AG04449 (cell line): ENCODE data around the gene CAPZA1.

Source experiments
- CTCF ChIA-PET: fragments of 350-600 bp; formaldehyde crosslinking; extraction: SDS; loops from one replicate; lab custom pipeline; 2021; ENCODE audit warnings: antibody characterized with exemption; lab: Yijun Ruan, JAX
- POLR2A ChIA-PET: fragments of 400-600, 350-600 bp; formaldehyde crosslinking; extraction: SDS; loops from one replicate; lab custom pipeline; 2020; ENCODE audit warnings: antibody characterized with exemption, inconsistent platforms; lab: Yijun Ruan, JAX
- DNase-seq: peaks from one replicate; pipeline ENCODE4 v3.0.0-alpha.2; 2010; ENCODE audit warnings: low read depth, low spot score
- H3K4me3 ChIP-seq: 2 replicates; pipeline ENCODE4 v1.5.1; 2011; ENCODE audit warnings: low read depth, mild to moderate bottlenecking, control low read depth, low read length
- TF ChIP-seq, protein P1 (sequence below): IDR thresholded peaks from one replicate; pipeline ENCODE4 v1.5.1; 2011; ENCODE audit warnings: mild to moderate bottlenecking, moderate library complexity, low read length, control low read depth, inconsistent platforms; ENCODE audit not compliant: insufficient read depth; ENCODE audit errors: missing control alignments

CAPZA1 gene

DNA sequence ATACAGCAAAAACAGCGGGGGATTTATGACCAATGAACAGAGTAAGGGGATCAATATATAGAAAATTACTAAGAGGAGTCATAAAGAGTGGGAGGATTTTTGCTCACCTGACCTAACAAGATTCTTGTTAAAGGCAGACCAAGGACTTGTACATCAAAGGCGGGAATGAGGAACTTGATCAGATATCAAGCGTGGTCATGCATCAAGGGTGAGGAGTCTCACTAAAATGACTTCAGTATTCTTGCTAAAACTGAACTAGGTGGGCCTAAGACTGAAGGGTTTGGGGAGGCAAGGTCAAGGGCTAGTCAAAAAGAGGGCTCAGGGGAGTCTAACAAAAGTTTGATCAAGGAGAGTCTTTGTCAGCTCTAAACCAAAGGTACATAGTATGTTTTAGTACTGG, 56.9 kb downstream of the CAPZA1 start:
- DNase-seq, result no peak
- ChIA-PET POLR2A (interaction anchor here (2.7 kb wide), 1 partner anchor 23 kb away, joined by 15 read pairs; no protein-coding TSS in a partner anchor), CTCF (interaction anchor here (0.7 to 2.5 kb wide), 4 partner anchors 9 to 39 kb away, joined by 3 to 10 read pairs (median 4); partner anchors contain the start of gene PPM1J)
- TF ChIP-seq, protein P1, sequence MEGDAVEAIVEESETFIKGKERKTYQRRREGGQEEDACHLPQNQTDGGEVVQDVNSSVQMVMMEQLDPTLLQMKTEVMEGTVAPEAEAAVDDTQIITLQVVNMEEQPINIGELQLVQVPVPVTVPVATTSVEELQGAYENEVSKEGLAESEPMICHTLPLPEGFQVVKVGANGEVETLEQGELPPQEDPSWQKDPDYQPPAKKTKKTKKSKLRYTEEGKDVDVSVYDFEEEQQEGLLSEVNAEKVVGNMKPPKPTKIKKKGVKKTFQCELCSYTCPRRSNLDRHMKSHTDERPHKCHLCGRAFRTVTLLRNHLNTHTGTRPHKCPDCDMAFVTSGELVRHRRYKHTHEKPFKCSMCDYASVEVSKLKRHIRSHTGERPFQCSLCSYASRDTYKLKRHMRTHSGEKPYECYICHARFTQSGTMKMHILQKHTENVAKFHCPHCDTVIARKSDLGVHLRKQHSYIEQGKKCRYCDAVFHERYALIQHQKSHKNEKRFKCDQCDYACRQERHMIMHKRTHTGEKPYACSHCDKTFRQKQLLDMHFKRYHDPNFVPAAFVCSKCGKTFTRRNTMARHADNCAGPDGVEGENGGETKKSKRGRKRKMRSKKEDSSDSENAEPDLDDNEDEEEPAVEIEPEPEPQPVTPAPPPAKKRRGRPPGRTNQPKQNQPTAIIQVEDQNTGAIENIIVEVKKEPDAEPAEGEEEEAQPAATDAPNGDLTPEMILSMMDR, result no peak
- H3K4me3 ChIP-seq, result no peak overlapping the region

DNA sequence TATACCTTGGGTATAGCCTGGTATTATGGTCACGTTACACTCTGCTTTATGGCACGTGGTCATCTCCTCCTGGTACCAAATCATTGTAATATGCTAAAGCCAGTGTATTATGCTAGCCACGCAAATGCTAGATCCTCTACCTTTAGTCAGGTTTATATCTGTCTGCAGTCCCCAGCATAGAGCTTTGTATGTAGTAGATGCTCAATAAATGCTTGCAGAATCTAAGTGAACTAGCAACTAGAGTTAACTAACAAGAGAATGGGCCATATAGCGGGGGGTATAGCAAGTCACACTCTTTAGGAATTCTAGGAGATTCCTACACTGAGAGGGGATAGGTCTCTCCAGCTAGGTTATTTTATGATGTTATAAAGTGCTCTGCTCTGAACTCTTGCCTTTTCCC, 57.9 kb downstream of the CAPZA1 start:
- H3K4me3 ChIP-seq, result no peak overlapping the region
- ChIA-PET POLR2A (interaction anchor here (0.6 kb wide), 1 partner anchor 23 kb away, joined by 3 read pairs; no protein-coding TSS in a partner anchor), CTCF (no interaction called here)
- no peak for DNase-seq
- TF ChIP-seq, protein P1, result no peak

DNA sequence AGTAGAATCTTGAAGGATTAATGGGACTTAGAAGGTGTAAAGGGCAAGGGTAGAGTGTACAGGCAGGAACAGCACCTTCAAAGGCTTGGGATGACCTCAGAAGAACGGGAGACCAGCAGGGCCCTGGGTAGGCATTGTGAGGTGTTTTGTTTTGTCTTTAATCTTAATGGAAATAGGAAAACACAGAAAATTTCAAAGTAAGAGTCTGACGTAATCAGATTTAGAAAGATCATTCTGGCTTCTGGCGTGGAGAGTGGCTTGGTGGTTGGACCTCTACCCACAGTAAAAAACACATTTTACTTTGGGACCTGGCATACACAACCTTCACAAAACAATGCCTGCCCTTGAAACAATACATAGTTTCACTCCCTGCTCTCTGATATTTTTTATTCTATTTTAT, 59.0 kb downstream of the CAPZA1 start:
- H3K4me3 ChIP-seq, result no peak overlapping the region
- POLR2A ChIA-PET, result no interaction called here
- DNase-seq, result no peak
- TF ChIP-seq, protein P1, result no peak
- CTCF ChIA-PET, result no interaction called here

DNA sequence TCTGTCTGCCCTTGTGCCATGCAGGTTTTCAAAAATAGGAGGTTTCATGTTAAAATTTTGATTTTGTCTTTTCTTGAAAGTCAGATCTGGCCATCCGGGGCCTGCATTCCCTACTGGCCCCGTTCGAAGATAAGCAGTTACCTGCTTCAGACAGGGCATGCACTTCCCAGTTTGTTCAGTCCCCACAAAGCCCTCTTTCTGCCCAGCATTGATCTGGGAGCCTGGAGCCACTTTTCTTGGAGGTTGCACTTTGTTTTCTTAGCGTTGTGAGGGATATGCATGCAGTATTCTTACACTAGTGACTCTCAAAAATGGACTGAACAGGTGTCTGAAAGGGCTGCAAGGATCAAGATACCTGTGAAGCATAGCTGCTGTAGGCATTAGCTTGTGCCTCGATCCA, 66.3 kb downstream of the CAPZA1 start:
- TF ChIP-seq, protein P1, result no peak
- ChIA-PET CTCF (interaction anchor here (1.2 to 1.3 kb wide), 2 partner anchors 10 to 22 kb away, joined by 4 read pairs; no protein-coding TSS in a partner anchor), POLR2A (interaction anchor here (1.6 kb wide), 1 partner anchor 11 kb away, joined by 3 read pairs; the partner anchor contains the start of gene MOV10)
- no peak overlapping the region for H3K4me3 ChIP-seq
- no peak for DNase-seq

DNA sequence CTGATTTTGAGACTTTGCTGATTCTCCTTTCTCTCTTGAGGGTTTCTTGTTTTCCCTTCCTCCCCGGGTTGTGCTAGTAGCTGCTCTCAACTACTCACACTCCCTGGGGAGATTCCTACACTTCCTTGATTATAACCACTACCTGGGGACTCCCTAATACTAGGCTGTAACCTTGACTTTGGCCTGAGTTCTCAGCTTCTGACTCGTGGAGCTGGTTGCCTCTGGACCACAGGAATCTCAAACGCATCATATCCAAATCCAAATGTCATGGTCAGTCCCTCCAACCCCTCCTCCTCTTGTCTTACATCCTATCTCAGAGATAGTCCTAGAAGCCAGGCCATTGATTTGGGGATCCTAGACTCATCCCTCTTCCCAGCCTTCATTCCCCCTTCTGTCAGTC, 66.8 kb downstream of the CAPZA1 start:
- TF ChIP-seq, protein P1, result no peak
- ChIA-PET CTCF (interaction anchor here (1.2 kb wide), 1 partner anchor 22 kb away, joined by 4 read pairs; no protein-coding TSS in a partner anchor), POLR2A (interaction anchor here (1.6 kb wide), 1 partner anchor 11 kb away, joined by 3 read pairs; the partner anchor contains the start of gene MOV10)
- DNase-seq, result no peak
- no peak overlapping the region for H3K4me3 ChIP-seq

DNA sequence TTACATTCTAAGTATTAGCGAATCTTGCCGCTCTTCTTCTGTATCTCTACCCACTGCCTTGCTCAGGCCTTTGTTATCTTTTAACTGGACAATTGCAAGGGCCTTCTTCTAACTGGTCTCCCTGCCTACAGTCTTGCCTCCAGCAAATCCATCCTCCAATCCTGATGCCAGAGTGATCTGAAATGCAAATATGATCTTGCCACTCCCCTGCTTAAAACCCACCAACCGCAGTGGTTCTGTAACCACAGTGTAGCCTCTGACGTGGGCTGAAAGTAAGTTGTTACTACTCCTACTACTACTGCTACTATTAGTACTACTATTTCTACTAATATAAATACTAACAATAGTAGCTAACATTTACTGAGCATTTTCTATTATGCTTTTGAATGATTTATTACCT, 67.2 kb downstream of the CAPZA1 start:
- CTCF ChIA-PET, result interaction anchor here (1.2 kb wide), 1 partner anchor 21 kb away, joined by 4 read pairs; no protein-coding TSS in a partner anchor
- no peak for DNase-seq
- POLR2A ChIA-PET, result interaction anchor here (1.6 kb wide), 1 partner anchor 12 kb away, joined by 3 read pairs; the partner anchor contains the start of gene MOV10
- no peak overlapping the region for H3K4me3 ChIP-seq
- TF ChIP-seq, protein P1, result no peak
